ENCODE results near the gene KCNJ6. TPM values are rescaled to one million over a fixed set of nuclear protein-coding genes. Genes with fewer than 3 reads are reported as not detected.

KCNJ6 gene
- total and polyA plus RNA-seq, 9 of the 15 experiments (the other 6 are each of a cell fraction or from before 2014, with no cell fraction given): 0.06 to 0.21 (median 0.13) TPM; not detected in 1

- TF ChIP-seq THRA (IDR thresholded peaks at IDR 0.05) (no peak), HDAC6 (IDR thresholded peaks at IDR 0.05; ENCODE audit: low read depth, low read length) (no peak), RB1 (IDR thresholded peaks at IDR 0.05; ENCODE audit: low read depth) (peak; percentile 48; the same call in 1 of the 2 replicates), PYGO2 (tag; IDR thresholded peaks at IDR 0.05) (no peak), CCAR2 (IDR thresholded peaks at IDR 0.05; ENCODE audit: low read depth, low read length) (no peak), FOXP1 (CRISPR knock-in tag; IDR thresholded peaks at IDR 0.05) (no peak), ZNF695 (CRISPR knock-in tag; IDR thresholded peaks at IDR 0.05) (no peak), HEY1 (CRISPR knock-in tag; IDR thresholded peaks at IDR 0.05; ENCODE audit: borderline replicate concordance) (no peak), RAD21 (CRISPR knock-in tag; conservative IDR thresholded peaks at IDR 0.05 in 1 of 2, IDR thresholded peaks at IDR 0.05 in 1 of 2) (peak; percentile 63 to 90), EGR1 (conservative IDR thresholded peaks at IDR 0.05) (0 out of 2 replicates have a peak, but pooled peaks have one; percentile 25), REST (IDR thresholded peaks at IDR 0.05; ENCODE audit: borderline replicate concordance) (peak; percentile 67; the same call in 1 of the 2 replicates), REST (CRISPR knock-in tag; IDR thresholded peaks at IDR 0.05; ENCODE audit: low read depth) (no peak), HLTF (IDR thresholded peaks at IDR 0.05) (peak; percentile 38; the same call in 1 of the 2 replicates), ZNF717 (CRISPR knock-in tag; IDR thresholded peaks at IDR 0.05) (no peak), IRF1 (CRISPR knock-in tag; IDR thresholded peaks at IDR 0.05; ENCODE audit: borderline replicate concordance) (no peak), RAD51 (IDR thresholded peaks at IDR 0.05; ENCODE audit: borderline replicate concordance, low read depth) (peak; percentile 34; the same call in 1 of the 2 replicates), MAFG (tag; conservative IDR thresholded peaks at IDR 0.05) (no peak), KLF13 (tag; IDR thresholded peaks at IDR 0.05; ENCODE audit: borderline replicate concordance, low read depth) (no peak), EHMT2 (IDR thresholded peaks at IDR 0.05) (0 out of 2 replicates have a peak, but pooled peaks have one; percentile 15)
Measured at GRCh38 chr21:37700641-37701202, 215.5 kb downstream of the KCNJ6 start (continued).

Measured in K562 (cell line).